ENCODE measurements around the gene CAMTA1. TPM values are rescaled to one million over a fixed set of nuclear protein-coding genes. Genes with fewer than 3 reads are reported as not detected.

CAMTA1 gene
- total and polyA plus RNA-seq, 4 donors: 78.7 to 438 (median 173) TPM

GRCh38 chr1:7018826-7019225 is 233.6 kb downstream of the CAMTA1 start:
- H3K4me3 ChIP-seq (ENCODE audit: low read length in 2 of 2): no peak overlapping the region
- H3K9me3 ChIP-seq (ENCODE audit: control insufficient read depth, low read length): no peaks in the 10 kb centered on the region
- no peak for ATAC-seq (ENCODE audit: low FRiP score)
- intact Hi-C loops (cut with DNase I): no loop called here
- H3K36me3 ChIP-seq (ENCODE audit: control insufficient read depth in 1 of 2, insufficient read depth in 2 of 2, low read length in 1 of 2): no peaks in the 10 kb centered on the region
- WGBS, 2 donors: 90 to 94% methylated on average over 14 of the region's 14 CpGs
- H3K4me1 ChIP-seq (ENCODE audit: control insufficient read depth in 1 of 2, insufficient read depth in 2 of 2, low read length in 2 of 2): no peaks in the 10 kb centered on the region
- no peaks in the 10 kb centered on the region for H3K27me3 ChIP-seq (ENCODE audit: control insufficient read depth in 1 of 2, insufficient read depth in 2 of 2, low read length in 1 of 2)
- H3K27ac ChIP-seq (ENCODE audit: low read depth in 1 of 2, low read length in 2 of 2): no peak overlapping the region
- DNase-seq: no peak

GRCh38 chr1:7019510-7019909 is 234.3 kb downstream of the CAMTA1 start:
- intact Hi-C loops (cut with DNase I): no loop called here
- no peak overlapping the region for H3K27ac ChIP-seq (ENCODE audit: low read depth in 1 of 2, low read length in 2 of 2)
- H3K4me1 ChIP-seq (ENCODE audit: control insufficient read depth in 1 of 2, insufficient read depth in 2 of 2, low read length in 2 of 2): no peaks in the 10 kb centered on the region
- no peaks in the 10 kb centered on the region for H3K36me3 ChIP-seq (ENCODE audit: control insufficient read depth in 1 of 2, insufficient read depth in 2 of 2, low read length in 1 of 2)
- H3K27me3 ChIP-seq (ENCODE audit: control insufficient read depth in 1 of 2, insufficient read depth in 2 of 2, low read length in 1 of 2): no peaks in the 10 kb centered on the region
- H3K4me3 ChIP-seq (ENCODE audit: low read length in 2 of 2): no peak overlapping the region
- no peaks in the 10 kb centered on the region for H3K9me3 ChIP-seq (ENCODE audit: control insufficient read depth, low read length)
- no peak for DNase-seq
- no peak for ATAC-seq (ENCODE audit: low FRiP score)
- WGBS, 2 donors: 79 to 80% methylated on average over 9 of the region's 9 CpGs

GRCh38 chr1:7022058-7022457 is 236.8 kb downstream of the CAMTA1 start:
- H3K27me3 ChIP-seq (ENCODE audit: control insufficient read depth in 1 of 2, insufficient read depth in 2 of 2, low read length in 1 of 2): no peaks in the 10 kb centered on the region
- no peak overlapping the region for H3K4me3 ChIP-seq (ENCODE audit: low read length in 2 of 2)
- ATAC-seq (ENCODE audit: low FRiP score) (no peak), DNase-seq (no peak)
- H3K9me3 ChIP-seq (ENCODE audit: control insufficient read depth, low read length): no peaks in the 10 kb centered on the region
- H3K4me1 ChIP-seq (ENCODE audit: control insufficient read depth in 1 of 2, insufficient read depth in 2 of 2, low read length in 2 of 2): no peaks in the 10 kb centered on the region
- WGBS, 2 donors: 53 to 62% methylated on average over 3 of the region's 3 CpGs
- intact Hi-C loops (cut with DNase I): no loop called here
- H3K27ac ChIP-seq (ENCODE audit: low read depth in 1 of 2, low read length in 2 of 2): no peak overlapping the region
- H3K36me3 ChIP-seq (ENCODE audit: control insufficient read depth in 1 of 2, insufficient read depth in 2 of 2, low read length in 1 of 2): no peaks in the 10 kb centered on the region

- no peaks in the 10 kb centered on the region for H3K27me3 ChIP-seq (ENCODE audit: control insufficient read depth in 1 of 2, insufficient read depth in 2 of 2, low read length in 1 of 2)
- H3K4me1 ChIP-seq (ENCODE audit: control insufficient read depth in 1 of 2, insufficient read depth in 2 of 2, low read length in 2 of 2): no peaks in the 10 kb centered on the region
- no peaks in the 10 kb centered on the region for H3K9me3 ChIP-seq (ENCODE audit: control insufficient read depth, low read length)
- H3K36me3 ChIP-seq (ENCODE audit: control insufficient read depth in 1 of 2, insufficient read depth in 2 of 2, low read length in 1 of 2): no peaks in the 10 kb centered on the region
- intact Hi-C loops (cut with DNase I): no loop called here
- WGBS, 2 donors: 79 to 82% methylated on average over 7 of the region's 7 CpGs
- H3K27ac ChIP-seq (ENCODE audit: low read depth in 1 of 2, low read length in 2 of 2): no peak overlapping the region
- no peak overlapping the region for H3K4me3 ChIP-seq (ENCODE audit: low read length in 2 of 2)
- DNase-seq: no peak
- no peak for ATAC-seq (ENCODE audit: low FRiP score)
These were observed 239.8 kb downstream of the CAMTA1 start for GRCh38 chr1:7025013-7025412.

- no peak for DNase-seq
- no peak for ATAC-seq (ENCODE audit: low FRiP score)
- Histone ChIP-seq H3K27me3 (ENCODE audit: control insufficient read depth in 1 of 2, insufficient read depth in 2 of 2, low read length in 1 of 2) (no peaks in the 10 kb centered on the region), H3K36me3 (ENCODE audit: control insufficient read depth in 1 of 2, insufficient read depth in 2 of 2, low read length in 1 of 2) (no peaks in the 10 kb centered on the region), H3K4me3 (ENCODE audit: low read length in 2 of 2) (no peak overlapping the region), H3K27ac (ENCODE audit: low read depth in 1 of 2, low read length in 2 of 2) (no peak overlapping the region), H3K4me1 (ENCODE audit: control insufficient read depth in 1 of 2, insufficient read depth in 2 of 2, low read length in 2 of 2) (no peaks in the 10 kb centered on the region), H3K9me3 (ENCODE audit: control insufficient read depth, low read length) (no peaks in the 10 kb centered on the region)
- intact Hi-C loops (cut with DNase I): no loop called here
- WGBS, 2 donors: 83 to 92% methylated on average over 6 of the region's 6 CpGs
These were observed 240.9 kb downstream of the CAMTA1 start for GRCh38 chr1:7026169-7026568.

- no peaks in the 10 kb centered on the region for H3K36me3 ChIP-seq (ENCODE audit: control insufficient read depth in 1 of 2, insufficient read depth in 2 of 2, low read length in 1 of 2)
- H3K27me3 ChIP-seq (ENCODE audit: control insufficient read depth in 1 of 2, insufficient read depth in 2 of 2, low read length in 1 of 2): peaks cover 0 to 3% of the 10 kb centered on the region in 2 donors
- WGBS, 2 donors: 83% methylated on average over 2 of the region's 2 CpGs
- intact Hi-C loops (cut with DNase I): no loop called here
- H3K9me3 ChIP-seq (ENCODE audit: control insufficient read depth, low read length): no peaks in the 10 kb centered on the region
- no peak for DNase-seq
- no peaks in the 10 kb centered on the region for H3K4me1 ChIP-seq (ENCODE audit: control insufficient read depth in 1 of 2, insufficient read depth in 2 of 2, low read length in 2 of 2)
- no peak for ATAC-seq (ENCODE audit: low FRiP score)
- H3K4me3 ChIP-seq (ENCODE audit: low read length in 2 of 2): no peak overlapping the region
- H3K27ac ChIP-seq (ENCODE audit: low read depth in 1 of 2, low read length in 2 of 2): no peak overlapping the region
These were observed 247.7 kb downstream of the CAMTA1 start for GRCh38 chr1:7032992-7033391.

- Histone ChIP-seq H3K36me3 (ENCODE audit: control insufficient read depth in 1 of 2, insufficient read depth in 2 of 2, low read length in 1 of 2) (no peaks in the 10 kb centered on the region), H3K4me3 (ENCODE audit: low read length in 2 of 2) (no peak overlapping the region), H3K4me1 (ENCODE audit: control insufficient read depth in 1 of 2, insufficient read depth in 2 of 2, low read length in 2 of 2) (no peaks in the 10 kb centered on the region), H3K27ac (ENCODE audit: low read depth in 1 of 2, low read length in 2 of 2) (no peak overlapping the region), H3K9me3 (ENCODE audit: control insufficient read depth, low read length) (no peaks in the 10 kb centered on the region), H3K27me3 (ENCODE audit: control insufficient read depth in 1 of 2, insufficient read depth in 2 of 2, low read length in 1 of 2) (peaks cover 0 to 3% of the 10 kb centered on the region in 2 donors)
- ATAC-seq (ENCODE audit: low FRiP score) (no peak), DNase-seq (no peak)
- WGBS, 2 donors: 81 to 90% methylated on average over 8 of the region's 8 CpGs
- intact Hi-C loops (cut with DNase I): no loop called here
These were observed 251.1 kb downstream of the CAMTA1 start for GRCh38 chr1:7036386-7036785.

- no peak for DNase-seq
- Histone ChIP-seq H3K4me1 (ENCODE audit: control insufficient read depth in 1 of 2, insufficient read depth in 2 of 2, low read length in 2 of 2) (no peaks in the 10 kb centered on the region), H3K27ac (ENCODE audit: low read depth in 1 of 2, low read length in 2 of 2) (no peak overlapping the region), H3K4me3 (ENCODE audit: low read length in 2 of 2) (no peak overlapping the region), H3K9me3 (ENCODE audit: control insufficient read depth, low read length) (no peaks in the 10 kb centered on the region), H3K27me3 (ENCODE audit: control insufficient read depth in 1 of 2, insufficient read depth in 2 of 2, low read length in 1 of 2) (no peaks in the 10 kb centered on the region), H3K36me3 (ENCODE audit: control insufficient read depth in 1 of 2, insufficient read depth in 2 of 2, low read length in 1 of 2) (no peaks in the 10 kb centered on the region)
- ATAC-seq (ENCODE audit: low FRiP score): no peak
- WGBS, 2 donors: 70 to 75% methylated on average over 8 of the region's 8 CpGs
- intact Hi-C loops (cut with DNase I): loop anchor here (5.0 to 10.0 kb wide), 3 partner anchors 168 to 608 kb away; no protein-coding TSS in a partner anchor
These were observed 254.5 kb downstream of the CAMTA1 start for GRCh38 chr1:7039590-7040220.

- Histone ChIP-seq H3K36me3 (ENCODE audit: control insufficient read depth in 1 of 2, insufficient read depth in 2 of 2, low read length in 1 of 2) (no peaks in the 10 kb centered on the region), H3K27ac (ENCODE audit: low read depth in 1 of 2, low read length in 2 of 2) (no peak overlapping the region), H3K4me1 (ENCODE audit: control insufficient read depth in 1 of 2, insufficient read depth in 2 of 2, low read length in 2 of 2) (no peaks in the 10 kb centered on the region), H3K4me3 (ENCODE audit: low read length in 2 of 2) (no peak overlapping the region), H3K27me3 (ENCODE audit: control insufficient read depth in 1 of 2, insufficient read depth in 2 of 2, low read length in 1 of 2) (no peaks in the 10 kb centered on the region), H3K9me3 (ENCODE audit: control insufficient read depth, low read length) (no peaks in the 10 kb centered on the region)
- ATAC-seq (ENCODE audit: low FRiP score) (no peak), DNase-seq (no peak)
- intact Hi-C loops (cut with DNase I): loop anchor here (5.0 to 10.0 kb wide), 3 partner anchors 166 to 606 kb away; no protein-coding TSS in a partner anchor
- WGBS, 2 donors: 84 to 85% methylated on average over 16 of the region's 16 CpGs
These were observed 255.9 kb downstream of the CAMTA1 start for GRCh38 chr1:7040969-7041695.
